ENCODE data around the gene FOXP2.
"Not testable (repeated sequence)": the region's sequence is repeated elsewhere in the genome, so short reads cannot be mapped to it uniquely, and the experiment has no call there.

The FOXP2 gene

DNA sequence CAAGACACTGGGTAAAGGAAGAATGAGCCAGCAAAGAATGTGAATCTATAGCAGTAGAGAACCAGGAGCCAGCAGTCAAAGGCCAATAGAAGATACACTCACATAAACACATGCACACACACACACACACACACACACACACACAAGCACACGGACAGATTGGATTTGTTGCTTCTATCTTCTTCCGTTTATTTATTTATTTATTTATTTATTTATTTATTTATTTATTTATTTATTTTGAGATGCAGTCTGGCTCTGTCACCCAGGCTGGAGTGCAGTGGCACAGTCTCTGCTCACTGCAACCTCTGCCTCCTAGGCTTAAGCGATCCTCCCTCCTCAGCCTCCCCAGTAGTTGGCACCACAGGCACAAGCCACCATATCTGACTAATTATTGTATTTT, 166.3 kb downstream of the FOXP2 start:
- not testable (repeated sequence) for ATAC-seq (replicated peaks; ENCODE audit: extremely low read depth, poor library complexity, severe bottlenecking)

DNA sequence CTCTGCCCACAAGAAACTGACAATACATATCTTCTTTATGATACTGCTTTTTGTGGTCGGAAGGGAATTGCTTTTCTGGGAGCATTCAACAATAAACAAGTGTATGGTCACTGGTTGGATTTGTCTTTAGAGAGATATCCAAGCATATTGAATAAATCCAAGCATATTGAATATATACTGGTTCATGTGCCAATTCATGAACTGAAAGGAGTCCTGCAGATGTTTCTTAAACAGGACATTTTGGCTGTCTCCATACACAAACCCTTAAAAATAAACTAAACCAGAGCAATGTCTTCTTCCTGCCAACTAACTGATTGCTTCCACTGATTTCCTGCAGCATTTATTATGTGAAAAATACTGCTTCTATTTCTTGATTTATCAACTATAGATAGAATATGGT, 173.9 kb downstream of the FOXP2 start:
- no peak overlapping the region for H3K27ac Mint-ChIP-seq (ENCODE audit: low read depth)
- H3K9me3 Mint-ChIP-seq, result no peaks in the 10 kb centered on the region
- no peaks in the 10 kb centered on the region for H3K27me3 Mint-ChIP-seq
- DNase-seq (ENCODE audit: low spot score in 2 of 2) (no peak), ATAC-seq (replicated peaks; ENCODE audit: extremely low read depth, poor library complexity, severe bottlenecking) (no peak)
- no peaks in the 10 kb centered on the region for H3K36me3 Mint-ChIP-seq (ENCODE audit: insufficient read depth)
- H3K4me3 Mint-ChIP-seq, result no peak overlapping the region
- no peaks in the 10 kb centered on the region for H3K4me1 Mint-ChIP-seq

More for the DNA sequence above, 166.3 kb downstream of the FOXP2 start:
- H3K36me3 Mint-ChIP-seq (ENCODE audit: insufficient read depth); H3K9me3 Mint-ChIP-seq; DNase-seq (ENCODE audit: low spot score in 2 of 2); H3K4me1 Mint-ChIP-seq; H3K4me3 Mint-ChIP-seq; H3K27me3 Mint-ChIP-seq; H3K27ac Mint-ChIP-seq (ENCODE audit: low read depth): not testable (repeated sequence)

- no peak for ATAC-seq (replicated peaks; ENCODE audit: extremely low read depth, poor library complexity, severe bottlenecking)
- no peaks in the 10 kb centered on the region for H3K4me1 Mint-ChIP-seq
Measured at GRCh38 chr7:114589436-114589835, 174.8 kb downstream of the FOXP2 start.

GRCh38 chr7:114590298-114590697, 175.7 kb downstream of the FOXP2 start:
- Mint-ChIP-seq H3K4me3 (no peak overlapping the region), H3K27ac (ENCODE audit: low read depth) (no peak overlapping the region), H3K36me3 (ENCODE audit: insufficient read depth) (no peaks in the 10 kb centered on the region), H3K4me1 (no peaks in the 10 kb centered on the region), H3K27me3 (no peaks in the 10 kb centered on the region), H3K9me3 (no peaks in the 10 kb centered on the region)
- DNase-seq (ENCODE audit: low spot score in 2 of 2), result no peak
- ATAC-seq (replicated peaks; ENCODE audit: extremely low read depth, poor library complexity, severe bottlenecking), result no peak

More at GRCh38 chr7:114589436-114589835, 174.8 kb downstream of the FOXP2 start:
- Mint-ChIP-seq H3K36me3 (ENCODE audit: insufficient read depth) (no peaks in the 10 kb centered on the region), H3K9me3 (no peaks in the 10 kb centered on the region), H3K27ac (ENCODE audit: low read depth) (no peak overlapping the region), H3K4me3 (no peak overlapping the region), H3K27me3 (no peaks in the 10 kb centered on the region)
- no peak for DNase-seq (ENCODE audit: low spot score in 2 of 2)

DNA sequence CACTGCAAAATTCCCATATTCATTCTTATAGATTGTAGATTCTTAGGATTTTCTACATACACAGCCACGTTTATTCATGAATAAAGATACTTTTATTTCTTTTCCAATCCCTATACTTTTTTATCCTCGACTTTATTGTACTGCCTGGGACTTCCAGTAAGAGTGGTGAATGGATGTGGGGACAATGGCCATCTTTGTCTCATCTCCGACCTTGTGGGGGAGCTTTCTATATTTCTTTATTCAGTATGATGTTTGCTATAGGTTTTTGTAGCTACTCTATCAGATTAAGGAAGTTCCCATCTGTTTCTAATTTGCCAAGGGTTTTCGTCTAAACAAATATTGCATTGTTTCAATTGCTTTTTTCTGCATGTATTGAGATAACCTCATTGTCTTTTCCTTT, 184.3 kb downstream of the FOXP2 start:
- Mint-ChIP-seq H3K27ac (ENCODE audit: low read depth) (no peak overlapping the region), H3K27me3 (no peaks in the 10 kb centered on the region), H3K36me3 (ENCODE audit: insufficient read depth) (peaks cover 2% of the 10 kb centered on the region)

DNA sequence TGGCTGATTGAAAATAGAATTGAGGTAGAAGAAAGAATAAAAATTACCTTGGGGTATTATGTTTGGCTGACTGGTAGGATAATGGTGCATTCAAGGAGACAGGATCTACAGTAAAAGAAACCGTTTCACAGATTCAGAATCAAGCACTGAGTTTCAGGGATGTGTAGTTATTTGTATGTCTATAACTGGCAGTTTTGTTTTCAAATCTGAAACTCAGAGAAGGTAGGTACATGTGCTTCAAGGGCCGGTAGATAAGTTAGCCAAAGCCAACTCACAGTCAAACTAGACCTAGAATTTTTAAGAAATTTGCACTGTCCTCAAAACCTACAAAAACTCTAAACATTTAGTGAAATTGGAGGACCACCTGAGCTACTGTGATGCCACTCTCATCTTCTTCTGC, 191.5 kb downstream of the FOXP2 start:
- Mint-ChIP-seq H3K27me3 (no peaks in the 10 kb centered on the region), H3K27ac (ENCODE audit: low read depth) (no peak overlapping the region), H3K36me3 (ENCODE audit: insufficient read depth) (no peaks in the 10 kb centered on the region), H3K4me3 (no peak overlapping the region), H3K9me3 (no peaks in the 10 kb centered on the region), H3K4me1 (no peaks in the 10 kb centered on the region)
- no peak for DNase-seq (ENCODE audit: low spot score in 2 of 2)
- no peak for ATAC-seq (replicated peaks; ENCODE audit: extremely low read depth, poor library complexity, severe bottlenecking)

More for the DNA sequence above, 184.3 kb downstream of the FOXP2 start:
- Mint-ChIP-seq H3K9me3 (no peaks in the 10 kb centered on the region), H3K4me1 (no peaks in the 10 kb centered on the region), H3K4me3 (no peak overlapping the region)
- ATAC-seq (replicated peaks; ENCODE audit: extremely low read depth, poor library complexity, severe bottlenecking), result no peak
- DNase-seq (ENCODE audit: low spot score in 2 of 2), result no peak

DNA sequence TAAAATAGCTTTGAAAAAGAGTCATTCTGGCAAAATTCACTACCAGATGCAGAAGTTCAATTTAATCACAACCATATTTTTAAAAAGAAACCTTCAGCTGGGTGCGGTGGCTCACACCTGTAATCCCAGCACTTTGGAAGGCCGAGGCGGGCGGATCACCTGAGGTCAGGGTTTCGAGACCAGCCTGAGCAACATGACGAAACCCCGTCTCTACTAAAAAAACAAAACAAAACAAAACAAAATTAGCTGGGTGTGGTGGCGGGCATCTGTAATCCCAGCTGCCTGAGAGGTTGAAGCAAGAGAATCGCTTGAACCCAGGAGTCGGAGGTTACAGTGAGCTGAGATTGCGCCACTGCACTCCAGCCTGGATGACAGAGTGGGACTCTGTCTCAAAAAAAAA, 194.2 kb downstream of the FOXP2 start:
- not testable (repeated sequence) for H3K27me3 Mint-ChIP-seq; DNase-seq (ENCODE audit: low spot score in 2 of 2); H3K4me1 Mint-ChIP-seq; H3K4me3 Mint-ChIP-seq; H3K36me3 Mint-ChIP-seq (ENCODE audit: insufficient read depth); ATAC-seq (replicated peaks; ENCODE audit: extremely low read depth, poor library complexity, severe bottlenecking); H3K9me3 Mint-ChIP-seq; H3K27ac Mint-ChIP-seq (ENCODE audit: low read depth)

- Mint-ChIP-seq H3K27me3 (no peaks in the 10 kb centered on the region), H3K36me3 (ENCODE audit: insufficient read depth) (peaks cover 2% of the 10 kb centered on the region), H3K4me3 (no peak overlapping the region), H3K4me1 (no peaks in the 10 kb centered on the region), H3K27ac (ENCODE audit: low read depth) (no peak overlapping the region), H3K9me3 (no peaks in the 10 kb centered on the region)
- ATAC-seq (replicated peaks; ENCODE audit: extremely low read depth, poor library complexity, severe bottlenecking), result no peak
- no peak for DNase-seq (ENCODE audit: low spot score in 2 of 2)
Measured at GRCh38 chr7:114620208-114620607, 205.6 kb downstream of the FOXP2 start.

DNA sequence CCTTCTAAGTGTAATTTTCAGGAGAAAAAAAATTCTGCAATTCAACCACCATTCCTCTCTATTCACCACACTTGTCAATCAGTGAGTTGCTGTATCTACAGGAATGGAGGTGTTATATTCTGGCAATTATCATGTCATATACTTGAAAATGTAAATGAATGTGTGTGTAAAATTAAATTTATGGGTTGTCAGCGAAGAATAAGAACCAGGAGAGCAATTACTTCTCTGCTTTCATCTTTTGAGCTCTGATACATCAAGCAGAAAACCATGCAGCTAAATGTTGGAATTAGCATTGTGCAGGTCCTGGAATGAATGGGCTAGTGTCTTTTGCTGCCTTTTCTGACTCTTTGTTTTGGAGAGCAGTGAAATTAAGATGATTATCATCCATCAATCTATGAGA, 207.6 kb downstream of the FOXP2 start:
- Mint-ChIP-seq H3K27me3 (no peaks in the 10 kb centered on the region), H3K4me3 (no peak overlapping the region), H3K27ac (ENCODE audit: low read depth) (no peak overlapping the region), H3K9me3 (no peaks in the 10 kb centered on the region), H3K4me1 (no peaks in the 10 kb centered on the region), H3K36me3 (ENCODE audit: insufficient read depth) (peaks cover 2% of the 10 kb centered on the region)
- ATAC-seq (replicated peaks; ENCODE audit: extremely low read depth, poor library complexity, severe bottlenecking), result no peak
- no peak for DNase-seq (ENCODE audit: low spot score in 2 of 2)

- Mint-ChIP-seq H3K27me3 (no peaks in the 10 kb centered on the region), H3K9me3 (no peaks in the 10 kb centered on the region), H3K36me3 (ENCODE audit: insufficient read depth) (peaks cover 2% of the 10 kb centered on the region), H3K4me1 (no peaks in the 10 kb centered on the region), H3K4me3 (no peak overlapping the region), H3K27ac (ENCODE audit: low read depth) (no peak overlapping the region)
- DNase-seq (ENCODE audit: low spot score in 2 of 2), result no peak
- no peak for ATAC-seq (replicated peaks; ENCODE audit: extremely low read depth, poor library complexity, severe bottlenecking)
Measured at GRCh38 chr7:114623146-114623545, 208.5 kb downstream of the FOXP2 start.

DNA sequence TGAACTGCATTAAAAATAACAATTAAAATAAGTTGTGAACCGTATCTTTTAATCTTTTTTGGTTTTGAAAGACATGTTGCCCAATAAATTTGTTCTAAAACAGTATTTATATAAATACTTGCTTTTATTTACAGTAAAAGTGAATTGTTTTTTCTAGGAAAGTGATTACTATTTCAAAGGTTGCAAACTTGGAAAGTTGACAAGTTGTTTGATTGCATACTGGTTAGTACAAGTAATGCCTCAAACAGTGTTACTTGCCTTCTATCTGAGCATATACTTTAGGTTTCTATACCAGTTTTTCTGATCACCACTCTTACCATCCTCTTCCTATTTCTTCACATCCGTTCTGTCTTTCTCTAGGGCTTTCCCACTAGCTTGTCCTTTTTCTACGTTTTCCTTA, 212.6 kb downstream of the FOXP2 start:
- no peak for DNase-seq (ENCODE audit: low spot score in 2 of 2)
- H3K4me1 Mint-ChIP-seq, result no peaks in the 10 kb centered on the region
- no peaks in the 10 kb centered on the region for H3K9me3 Mint-ChIP-seq
- ATAC-seq (replicated peaks; ENCODE audit: extremely low read depth, poor library complexity, severe bottlenecking), result no peak
- H3K27ac Mint-ChIP-seq (ENCODE audit: low read depth), result no peak overlapping the region
- no peaks in the 10 kb centered on the region for H3K27me3 Mint-ChIP-seq
- H3K4me3 Mint-ChIP-seq, result no peak overlapping the region
- no peaks in the 10 kb centered on the region for H3K36me3 Mint-ChIP-seq (ENCODE audit: insufficient read depth)

DNA sequence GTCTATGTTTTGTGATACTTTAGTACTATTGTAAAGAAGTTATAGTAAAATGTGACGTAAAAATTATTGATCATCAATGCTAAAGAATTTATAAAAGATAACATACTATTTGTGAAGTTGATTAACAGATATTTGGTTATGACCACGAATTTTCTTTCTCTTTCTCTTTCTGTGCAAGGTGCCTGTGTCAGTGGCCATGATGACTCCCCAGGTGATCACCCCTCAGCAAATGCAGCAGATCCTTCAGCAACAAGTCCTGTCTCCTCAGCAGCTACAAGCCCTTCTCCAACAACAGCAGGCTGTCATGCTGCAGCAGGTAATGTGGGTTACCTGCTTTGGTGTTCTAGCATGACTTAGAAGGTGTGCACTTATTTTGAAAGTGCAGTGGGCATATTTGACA, 213.7 kb downstream of the FOXP2 start:
- DNase-seq (ENCODE audit: low spot score in 2 of 2), result no peak
- Mint-ChIP-seq H3K4me1 (no peaks in the 10 kb centered on the region), H3K9me3 (no peaks in the 10 kb centered on the region), H3K36me3 (ENCODE audit: insufficient read depth) (no peaks in the 10 kb centered on the region), H3K27me3 (no peaks in the 10 kb centered on the region), H3K4me3 (no peak overlapping the region), H3K27ac (ENCODE audit: low read depth) (no peak overlapping the region)
- no peak for ATAC-seq (replicated peaks; ENCODE audit: extremely low read depth, poor library complexity, severe bottlenecking)

- no peaks in the 10 kb centered on the region for H3K36me3 Mint-ChIP-seq (ENCODE audit: insufficient read depth)
- H3K4me3 Mint-ChIP-seq, result no peak overlapping the region
- ATAC-seq (replicated peaks; ENCODE audit: extremely low read depth, poor library complexity, severe bottlenecking) (no peak), DNase-seq (ENCODE audit: low spot score in 2 of 2) (no peak)
- no peaks in the 10 kb centered on the region for H3K9me3 Mint-ChIP-seq
- H3K27ac Mint-ChIP-seq (ENCODE audit: low read depth), result no peak overlapping the region
- no peaks in the 10 kb centered on the region for H3K27me3 Mint-ChIP-seq
- no peaks in the 10 kb centered on the region for H3K4me1 Mint-ChIP-seq
Measured at GRCh38 chr7:114629762-114630161, 215.1 kb downstream of the FOXP2 start.
